ENCODE results near the gene GCHFR. TPM values are rescaled to one million over a fixed set of nuclear protein-coding genes. Genes with fewer than 3 reads are reported as not detected.

GCHFR gene
- total RNA-seq (ENCODE audit: unreplicated experiment) = 4.6 TPM
- long read RNA-seq, transcript GCHFR-201 (3 exons, 777 nt) = major isoform, 13 of 14 reads
- long read RNA-seq, partial matches to known transcripts = 0 of 14 reads
- long read RNA-seq, other reads (novel, unspliced or antisense) = 1 of 14 reads

- Mint-ChIP-seq H3K4me3 (ENCODE audit: unreplicated experiment) (peak within 1 kb of the TSS; percentile 84), H3K27ac (ENCODE audit: unreplicated experiment) (no peak within 1 kb of the TSS), H3K9me3 (ENCODE audit: unreplicated experiment) (no peaks in the 10 kb centered on the region), H3K27me3 (ENCODE audit: unreplicated experiment) (peaks cover 17% of the 10 kb centered on the region), H3K36me3 (ENCODE audit: low read depth, unreplicated experiment) (peaks cover 3% of the 10 kb centered on the region), H3K4me1 (ENCODE audit: unreplicated experiment) (peaks cover 13% of the 10 kb centered on the region)
- TF ChIP-seq CTCF (IDR thresholded peaks at IDR 0.05; ENCODE audit: unreplicated experiment) = no peak
- DNase-seq (ENCODE audit: low spot score) = peak; percentile 71
Measured at GRCh38 chr15:40763801-40764628, at the start of gene GCHFR. Gene GCHFR, plus strand, starts transcription at chr15:40764068. Its CDS starts 113 bp downstream, at chr15:40764181.

- no peak overlapping the region for H3K27ac Mint-ChIP-seq (ENCODE audit: unreplicated experiment)
- no peak overlapping the region for H3K4me3 Mint-ChIP-seq (ENCODE audit: unreplicated experiment)
- H3K9me3 Mint-ChIP-seq (ENCODE audit: unreplicated experiment) = no peaks in the 10 kb centered on the region
- no peaks in the 10 kb centered on the region for H3K27me3 Mint-ChIP-seq (ENCODE audit: unreplicated experiment)
- TF ChIP-seq CTCF (IDR thresholded peaks at IDR 0.05; ENCODE audit: unreplicated experiment) = no peak
- DNase-seq (ENCODE audit: low spot score) = no peak
- no peaks in the 10 kb centered on the region for H3K4me1 Mint-ChIP-seq (ENCODE audit: unreplicated experiment)
- peaks cover 3% of the 10 kb centered on the region for H3K36me3 Mint-ChIP-seq (ENCODE audit: low read depth, unreplicated experiment)
Measured at GRCh38 chr15:40714144-40714543, 49.7 kb upstream of the GCHFR start.

- DNase-seq (ENCODE audit: low spot score) = no peak
- H3K27me3 Mint-ChIP-seq (ENCODE audit: unreplicated experiment) = no peaks in the 10 kb centered on the region
- no peak overlapping the region for H3K27ac Mint-ChIP-seq (ENCODE audit: unreplicated experiment)
- H3K36me3 Mint-ChIP-seq (ENCODE audit: low read depth, unreplicated experiment) = no peaks in the 10 kb centered on the region
- no peak for TF ChIP-seq CTCF (IDR thresholded peaks at IDR 0.05; ENCODE audit: unreplicated experiment)
- no peaks in the 10 kb centered on the region for H3K4me1 Mint-ChIP-seq (ENCODE audit: unreplicated experiment)
- no peaks in the 10 kb centered on the region for H3K9me3 Mint-ChIP-seq (ENCODE audit: unreplicated experiment)
- H3K4me3 Mint-ChIP-seq (ENCODE audit: unreplicated experiment) = no peak overlapping the region
Measured at GRCh38 chr15:40716165-40716564, 47.7 kb upstream of the GCHFR start.

GRCh38 chr15:40721701-40722100, 42.2 kb upstream of the GCHFR start:
- no peaks in the 10 kb centered on the region for H3K9me3 Mint-ChIP-seq (ENCODE audit: unreplicated experiment)
- no peaks in the 10 kb centered on the region for H3K36me3 Mint-ChIP-seq (ENCODE audit: low read depth, unreplicated experiment)
- no peak for DNase-seq (ENCODE audit: low spot score)
- H3K27me3 Mint-ChIP-seq (ENCODE audit: unreplicated experiment) = no peaks in the 10 kb centered on the region
- H3K4me1 Mint-ChIP-seq (ENCODE audit: unreplicated experiment) = no peaks in the 10 kb centered on the region
- no peak for TF ChIP-seq CTCF (IDR thresholded peaks at IDR 0.05; ENCODE audit: unreplicated experiment)
- no peak overlapping the region for H3K4me3 Mint-ChIP-seq (ENCODE audit: unreplicated experiment)
- no peak overlapping the region for H3K27ac Mint-ChIP-seq (ENCODE audit: unreplicated experiment)

- no peak for TF ChIP-seq CTCF (IDR thresholded peaks at IDR 0.05; ENCODE audit: unreplicated experiment)
- Mint-ChIP-seq H3K4me3 (ENCODE audit: unreplicated experiment) (no peak overlapping the region), H3K27ac (ENCODE audit: unreplicated experiment) (no peak overlapping the region), H3K27me3 (ENCODE audit: unreplicated experiment) (no peaks in the 10 kb centered on the region), H3K4me1 (ENCODE audit: unreplicated experiment) (no peaks in the 10 kb centered on the region), H3K9me3 (ENCODE audit: unreplicated experiment) (no peaks in the 10 kb centered on the region), H3K36me3 (ENCODE audit: low read depth, unreplicated experiment) (no peaks in the 10 kb centered on the region)
- no peak for DNase-seq (ENCODE audit: low spot score)
Measured at GRCh38 chr15:40722354-40722753, 41.5 kb upstream of the GCHFR start.
